IgD-negative memory B cell (primary cell): ENCODE results near the gene COP1. TPM values are rescaled to one million over a fixed set of nuclear protein-coding genes. Genes with fewer than 3 reads are reported as not detected.

Source experiments
- H3K27ac Mint-ChIP-seq, 3 donors: one replicate each; pipeline ENCODE4 v1.8.0; 2020 to 2022; ENCODE audit warnings: mild to moderate bottlenecking in 3 of 3, mixed read lengths in 3 of 3, moderate library complexity in 1 of 3
- H3K27me3 Mint-ChIP-seq: one replicate; pipeline ENCODE4 v1.8.0; 2021; ENCODE audit warnings: mixed read lengths
- H3K36me3 Mint-ChIP-seq: one replicate; pipeline ENCODE4 v1.8.0; 2020; ENCODE audit warnings: mild to moderate bottlenecking, mixed read lengths
- H3K4me1 Mint-ChIP-seq, 3 donors: one replicate each; pipeline ENCODE4 v1.8.0; 2020 to 2022; ENCODE audit warnings: mixed read lengths in 3 of 3, mild to moderate bottlenecking in 1 of 3
- H3K4me3 Mint-ChIP-seq, 4 donors: one replicate each; pipeline ENCODE4 v1.8.0; 2020 to 2022; ENCODE audit warnings: mild to moderate bottlenecking in 4 of 4, mixed read lengths in 4 of 4, moderate library complexity in 3 of 4
- H3K9me3 Mint-ChIP-seq, 3 donors: one replicate each; pipeline ENCODE4 v1.8.0; 2020 to 2021; ENCODE audit warnings: mixed read lengths in 3 of 3, mild to moderate bottlenecking in 1 of 3
- polyA plus RNA-seq: library from polyadenylated mRNA; unstranded; fragments of 300-500 nt; fragmentation: Illumina TruSeq; gene quantifications from one replicate; pipeline ENCODE4 v1.2.3, GENCODE V29; 2021

Gene COP1
- polyA plus RNA-seq, 1 donor from 2014 or later: 33.8 TPM

DNA sequence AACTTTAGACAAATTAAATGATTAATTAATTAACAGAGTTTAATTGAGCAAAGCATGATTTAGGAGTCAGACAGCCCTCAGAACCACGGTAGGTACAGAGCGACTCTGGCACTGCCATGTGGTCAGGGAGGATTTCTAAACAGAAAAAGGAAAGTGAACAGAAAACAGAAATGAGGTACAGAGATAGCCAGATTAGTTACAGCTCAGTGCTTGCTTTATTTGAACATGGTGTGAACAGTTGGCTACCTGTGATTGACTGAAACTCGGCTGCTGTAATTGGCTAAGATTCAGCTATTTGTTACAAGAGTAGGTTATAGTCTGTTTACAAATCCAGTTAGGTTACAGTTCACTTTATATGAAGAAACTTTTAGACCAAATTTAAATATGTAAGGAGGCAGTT is 300.7 kb downstream of the COP1 start:
- H3K36me3 Mint-ChIP-seq: peaks cover 3% of the 10 kb centered on the region
- no peak overlapping the region for H3K4me3 Mint-ChIP-seq
- H3K27ac Mint-ChIP-seq: no peak overlapping the region
- no peaks in the 10 kb centered on the region for H3K4me1 Mint-ChIP-seq
- peaks cover 1% of the 10 kb centered on the region for H3K27me3 Mint-ChIP-seq
- peaks cover 7 to 24% (median 8%) of the 10 kb centered on the region in 3 donors for H3K9me3 Mint-ChIP-seq

DNA sequence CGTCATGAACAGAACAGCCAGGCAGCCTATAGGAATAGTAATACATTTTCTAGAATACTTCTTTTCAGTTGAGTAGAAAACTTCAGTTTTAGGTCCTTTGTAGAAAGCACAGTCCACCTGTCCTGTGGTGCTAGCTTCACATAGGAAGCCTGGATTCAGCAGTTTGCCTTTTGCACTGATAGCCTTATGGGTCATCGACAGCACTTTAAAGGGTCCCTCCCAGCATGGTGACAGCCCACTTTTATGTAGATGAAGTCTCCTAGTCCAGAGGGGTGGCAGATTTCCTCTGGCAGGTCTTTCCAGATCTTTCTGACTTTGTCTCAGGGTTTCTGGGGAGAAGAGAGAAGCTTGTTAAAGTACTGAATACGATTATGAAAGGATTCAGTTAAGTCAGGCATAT is 302.3 kb downstream of the COP1 start:
- H3K4me1 Mint-ChIP-seq: no peaks in the 10 kb centered on the region
- no peaks in the 10 kb centered on the region for H3K36me3 Mint-ChIP-seq
- H3K4me3 Mint-ChIP-seq: no peak overlapping the region
- peaks cover 1% of the 10 kb centered on the region for H3K27me3 Mint-ChIP-seq
- H3K27ac Mint-ChIP-seq: no peak overlapping the region
- H3K9me3 Mint-ChIP-seq: peaks cover 0 to 11% (median 2%) of the 10 kb centered on the region in 3 donors

DNA sequence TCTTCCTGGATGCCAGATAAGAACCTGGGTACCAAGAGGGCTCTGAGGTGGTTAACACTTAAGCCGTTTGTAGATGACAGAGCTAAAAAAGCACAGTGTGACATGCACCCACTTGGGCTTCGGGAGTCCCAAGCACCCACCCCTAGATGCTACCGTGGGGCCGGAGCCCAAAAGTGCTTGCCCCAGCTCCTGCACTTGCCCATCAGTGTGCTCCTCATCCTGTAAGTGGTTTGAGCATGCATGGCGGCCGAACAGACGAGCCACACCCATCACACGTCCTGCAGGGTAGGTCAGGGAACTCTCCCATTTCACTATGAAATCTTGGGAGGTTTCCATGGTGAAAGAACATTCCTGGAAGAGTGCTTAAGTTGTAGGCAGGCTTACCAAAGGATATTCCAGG is 304.8 kb downstream of the COP1 start:
- Mint-ChIP-seq H3K27me3 (peaks cover 1% of the 10 kb centered on the region), H3K9me3 (peaks cover 0 to 2% (median 0%) of the 10 kb centered on the region in 3 donors), H3K4me1 (no peaks in the 10 kb centered on the region), H3K36me3 (peaks cover 3% of the 10 kb centered on the region), H3K4me3 (no peak overlapping the region), H3K27ac (no peak overlapping the region)

DNA sequence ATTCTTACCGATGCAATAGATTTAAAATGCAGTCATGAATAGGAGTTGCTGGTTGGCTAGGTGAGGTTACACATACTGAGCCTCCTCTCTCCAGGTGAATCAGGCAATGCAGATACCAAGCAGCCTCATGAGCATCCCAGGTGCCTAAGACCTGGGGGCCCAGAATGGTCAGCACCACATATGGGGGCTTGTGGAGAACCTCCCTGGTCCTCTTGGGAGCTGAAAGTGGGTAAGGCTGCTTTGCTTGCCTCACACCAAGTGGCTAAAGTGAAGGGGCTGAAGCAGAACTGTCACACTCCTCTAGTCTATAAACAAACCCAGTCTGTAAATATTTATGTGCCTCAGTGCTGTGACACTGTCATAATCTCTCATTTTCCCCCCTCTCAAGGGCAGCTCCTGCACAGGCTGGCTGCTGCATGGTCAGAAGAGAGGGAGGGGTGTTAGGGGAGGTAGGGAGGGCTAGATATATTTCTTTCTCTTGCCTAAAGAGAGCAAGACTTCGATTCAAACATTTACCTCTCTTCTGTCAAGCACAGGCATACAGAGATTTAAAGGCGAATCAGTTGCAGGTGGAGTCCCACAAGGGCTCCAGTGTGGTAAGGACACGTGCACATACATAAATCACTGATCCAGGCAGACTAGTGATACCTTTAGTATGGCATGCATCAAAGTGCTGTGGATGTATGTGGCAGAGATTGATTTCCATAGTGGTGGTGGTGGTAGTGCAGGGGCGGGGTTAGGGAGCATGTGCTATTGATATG is 305.8 kb downstream of the COP1 start:
- H3K27me3 Mint-ChIP-seq: peaks cover 3% of the 10 kb centered on the region
- no peaks in the 10 kb centered on the region for H3K4me1 Mint-ChIP-seq
- peak overlapping the region in 1 of 3 donors; percentile 50 for H3K27ac Mint-ChIP-seq
- no peaks in the 10 kb centered on the region for H3K9me3 Mint-ChIP-seq
- H3K4me3 Mint-ChIP-seq: no peak overlapping the region
- H3K36me3 Mint-ChIP-seq: peaks cover 3% of the 10 kb centered on the region

DNA sequence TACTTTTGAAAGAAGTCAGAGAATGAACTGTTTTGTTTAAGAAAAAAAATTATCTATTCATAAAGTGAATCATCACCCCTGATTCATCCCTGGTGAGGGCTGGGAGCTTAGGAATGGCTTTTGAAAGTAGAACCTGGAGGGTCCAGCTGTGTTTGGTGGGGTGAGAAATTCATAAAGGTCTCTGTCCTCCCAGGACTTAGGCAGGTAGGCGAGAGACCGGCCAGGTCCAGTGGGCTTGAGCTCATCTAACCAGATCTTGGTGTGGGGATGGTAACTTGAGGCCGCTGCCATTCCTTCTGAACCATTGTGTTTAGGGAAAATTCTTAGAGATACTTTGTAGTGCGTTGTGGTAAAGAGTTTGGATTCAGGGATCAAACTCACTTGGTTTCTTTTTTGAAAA is 306.9 kb downstream of the COP1 start:
- no peak overlapping the region for H3K27ac Mint-ChIP-seq
- H3K27me3 Mint-ChIP-seq: peaks cover 3% of the 10 kb centered on the region
- no peaks in the 10 kb centered on the region for H3K4me1 Mint-ChIP-seq
- H3K4me3 Mint-ChIP-seq: no peak overlapping the region
- peaks cover 3% of the 10 kb centered on the region for H3K36me3 Mint-ChIP-seq
- peaks cover 0 to 1% (median 0%) of the 10 kb centered on the region in 3 donors for H3K9me3 Mint-ChIP-seq

DNA sequence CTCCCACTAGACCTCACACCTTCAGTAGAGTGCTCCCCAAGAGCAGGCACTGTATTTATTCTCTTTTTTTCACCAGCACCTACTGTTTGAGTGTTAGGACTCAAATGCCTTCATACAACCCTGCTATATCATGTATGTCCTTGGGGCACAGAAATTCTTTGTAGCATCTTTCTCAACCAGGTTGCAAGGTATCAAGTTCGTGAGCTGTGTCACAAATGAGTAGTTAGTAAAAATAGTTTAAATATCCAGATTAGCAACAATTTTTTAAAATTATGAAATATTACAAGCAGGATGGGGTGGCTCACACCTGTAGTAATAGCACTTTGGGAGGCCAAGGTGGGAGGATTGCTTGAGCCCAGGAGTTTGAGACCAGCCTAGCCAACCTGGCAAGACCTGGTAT is 311.1 kb downstream of the COP1 start:
- H3K4me3 Mint-ChIP-seq: no peak overlapping the region
- H3K36me3 Mint-ChIP-seq: peaks cover 3% of the 10 kb centered on the region
- H3K9me3 Mint-ChIP-seq: peaks cover 0 to 2% (median 1%) of the 10 kb centered on the region in 3 donors
- no peak overlapping the region for H3K27ac Mint-ChIP-seq
- H3K27me3 Mint-ChIP-seq: peaks cover 2% of the 10 kb centered on the region
- no peaks in the 10 kb centered on the region for H3K4me1 Mint-ChIP-seq
